Caco-2 (cell line): ENCODE results near the gene ZNF320. TPM values are rescaled to one million over a fixed set of nuclear protein-coding genes. Genes with fewer than 3 reads are reported as not detected.
"Not testable (repeated sequence)": the region's sequence is repeated elsewhere in the genome, so short reads cannot be mapped to it uniquely, and the experiment has no call there.

Source experiments
- BruUV-seq: library from RNA; stranded (reverse); fragments of 400-500 nt; replicated peaks from 2 replicates; lab custom pipeline; 2021; lab: Mats Ljungman, UMichigan
- CTCF ChIA-PET: fragments of 300-600 bp; sonication (Branson Sonifier 250); formaldehyde crosslinking; loops from one replicate; lab custom pipeline; 2022; ENCODE audit warnings: antibody characterized with exemption; lab: Charles Lee
- POLR2A ChIA-PET: fragments of 300-600 bp; sonication (Branson Sonifier 250); formaldehyde crosslinking; loops from one replicate; lab custom pipeline; 2022; ENCODE audit warnings: antibody characterized with exemption; lab: Charles Lee
- DNase-seq, 2 experiments: peaks; one replicate each; pipeline versions ENCODE4 v3.0.0 to v3.0.0-alpha.2; 2020 to 2022
- H3K27me3 ChIP-seq: replicated peaks from 2 replicates; pipeline ENCODE4 v1.6.0; 2011; ENCODE audit warnings: low read length; ENCODE audit not compliant: control insufficient read depth, insufficient read depth
- H3K36me3 ChIP-seq: 2 replicates; pipeline ENCODE4 v1.5.1; 2011; ENCODE audit warnings: low read length; ENCODE audit not compliant: control insufficient read depth, insufficient read depth
- H3K4me1 ChIP-seq: fragments of 250-450 bp; sonication (Bioruptor Pico); 2 replicates; pipeline ENCODE4 v1.5.1; 2020; ENCODE audit warnings: mild to moderate bottlenecking
- H3K4me3 ChIP-seq: 2 replicates; pipeline ENCODE4 v1.5.1; 2011; ENCODE audit warnings: low read depth, mild to moderate bottlenecking, control low read depth, low read length
- H3K9me3 ChIP-seq: fragments of 250-450 bp; sonication (Bioruptor Pico); 2 replicates; pipeline ENCODE4 v1.5.1; 2020; ENCODE audit warnings: mild to moderate bottlenecking, moderate library complexity
- H3K27ac Mint-ChIP-seq: one replicate; pipeline ENCODE4 v1.8.0; 2022; ENCODE audit warnings: mixed read lengths; ENCODE audit not compliant: unreplicated experiment
- H3K27me3 Mint-ChIP-seq: one replicate; pipeline ENCODE4 v1.8.0; 2022; ENCODE audit warnings: mixed read lengths; ENCODE audit not compliant: insufficient read depth, unreplicated experiment
- H3K36me3 Mint-ChIP-seq: one replicate; pipeline ENCODE4 v1.8.0; 2022; ENCODE audit warnings: mild to moderate bottlenecking, mixed read lengths; ENCODE audit not compliant: insufficient read depth, unreplicated experiment
- H3K4me1 Mint-ChIP-seq: one replicate; pipeline ENCODE4 v1.8.0; 2022; ENCODE audit warnings: low read depth, mixed read lengths; ENCODE audit not compliant: unreplicated experiment
- H3K4me3 Mint-ChIP-seq: one replicate; pipeline ENCODE4 v1.8.0; 2022; ENCODE audit warnings: mild to moderate bottlenecking, moderate library complexity, mixed read lengths; ENCODE audit not compliant: unreplicated experiment
- H3K9me3 Mint-ChIP-seq: one replicate; pipeline ENCODE4 v1.8.0; 2022; ENCODE audit warnings: mixed read lengths; ENCODE audit not compliant: unreplicated experiment
- CTCF ChIP-seq, 2 experiments: fragments of 200-600 bp in 1 of 2; IDR thresholded peaks; 1 replicate in 1 of 2; 2 replicates in 1 of 2; pipeline versions ENCODE4 v1.5.1 to v1.8.0; 2011 to 2022; ENCODE audit warnings: antibody characterized with exemption in 1 of 2, control low read depth in 1 of 2, inconsistent platforms in 1 of 2, low read depth in 1 of 2, low read length in 1 of 2, mild to moderate bottlenecking in 1 of 2, moderate library complexity in 1 of 2; ENCODE audit not compliant: insufficient read depth in 1 of 2, severe bottlenecking in 1 of 2, unreplicated experiment in 1 of 2
- intact Hi-C: fragments of 100-400 bp; cut with micrococcal nuclease; formaldehyde crosslinking; loops from one replicate; pipeline ENCODE4 v1.10.0; 2022; ENCODE audit not compliant: unreplicated experiment
- total RNA-seq: library from RNA; stranded (reverse); gene quantifications from 2 replicates; pipeline ENCODE4 v1.2.3, GENCODE V29; 2022

ZNF320 gene
- total RNA-seq, 1 experiment from 2014 or later, result 14.7 TPM

GRCh38 chr19:52910648-52911047, 13.2 kb upstream of the ZNF320 start:
- Histone ChIP-seq H3K36me3 (peaks cover 4% of the 10 kb centered on the region), H3K27me3 (no peaks in the 10 kb centered on the region), H3K4me3 (no peak overlapping the region), H3K9me3 (peaks cover 4% of the 10 kb centered on the region), H3K4me1 (no peaks in the 10 kb centered on the region)
- Mint-ChIP-seq H3K4me1 (no peaks in the 10 kb centered on the region), H3K27ac (no peak overlapping the region), H3K9me3 (peaks cover 27% of the 10 kb centered on the region), H3K27me3 (no peaks in the 10 kb centered on the region), H3K36me3 (peaks cover 58% of the 10 kb centered on the region), H3K4me3 (no peak overlapping the region)
- intact Hi-C loops, result no loop called here
- no peak for DNase-seq
- TF ChIP-seq CTCF (IDR thresholded peaks at IDR 0.05; ENCODE audit: insufficient read depth in 1 of 2, low read depth in 1 of 2, low read length in 1 of 2, severe bottlenecking in 1 of 2, unreplicated experiment in 1 of 2), result no peak
- no TSS peak for BruUV-seq
- POLR2A ChIA-PET, result no interaction called here
- CTCF ChIA-PET, result no interaction called here

GRCh38 chr19:52904052-52904780, 6.8 kb upstream of the ZNF320 start:
- H3K9me3 Mint-ChIP-seq, result peaks cover 32% of the 10 kb centered on the region
- H3K4me1 Mint-ChIP-seq, H3K4me1 ChIP-seq, intact Hi-C loops, DNase-seq, POLR2A ChIA-PET, BruUV-seq, H3K9me3 ChIP-seq, H3K4me3 Mint-ChIP-seq, H3K27me3 Mint-ChIP-seq, H3K27me3 ChIP-seq, H3K27ac Mint-ChIP-seq, H3K36me3 ChIP-seq, H3K4me3 ChIP-seq, CTCF ChIA-PET: not testable (repeated sequence)
- peaks cover 34% of the 10 kb centered on the region for H3K36me3 Mint-ChIP-seq

GRCh38 chr19:52901842-52902241, 4.4 kb upstream of the ZNF320 start:
- no peak for TF ChIP-seq CTCF (IDR thresholded peaks at IDR 0.05; ENCODE audit: insufficient read depth in 1 of 2, low read depth in 1 of 2, low read length in 1 of 2, severe bottlenecking in 1 of 2, unreplicated experiment in 1 of 2)
- no TSS peak for BruUV-seq
- Mint-ChIP-seq H3K4me1 (no peaks in the 10 kb centered on the region), H3K27me3 (no peaks in the 10 kb centered on the region), H3K9me3 (peaks cover 17% of the 10 kb centered on the region), H3K4me3 (no peak overlapping the region), H3K27ac (no peak overlapping the region), H3K36me3 (peaks cover 28% of the 10 kb centered on the region)
- Histone ChIP-seq H3K9me3 (0 out of 2 replicates have a peak, but pooled peaks cover 4% of the 10 kb centered on the region), H3K27me3 (no peaks in the 10 kb centered on the region), H3K4me3 (no peak overlapping the region), H3K4me1 (0 out of 2 replicates have a peak, but pooled peaks cover 3% of the 10 kb centered on the region), H3K36me3 (peaks cover 1% of the 10 kb centered on the region; the same call in 1 of the 2 replicates)
- no peak for DNase-seq
- ChIA-PET POLR2A (no interaction called here), CTCF (no interaction called here)
- intact Hi-C loops, result no loop called here

- H3K27ac Mint-ChIP-seq, H3K27me3 ChIP-seq, H3K4me1 Mint-ChIP-seq, H3K27me3 Mint-ChIP-seq, H3K4me3 ChIP-seq, H3K4me1 ChIP-seq, intact Hi-C loops, H3K4me3 Mint-ChIP-seq, BruUV-seq, H3K36me3 ChIP-seq, H3K9me3 Mint-ChIP-seq, DNase-seq: not testable (repeated sequence)
- H3K36me3 Mint-ChIP-seq, result peaks cover 27% of the 10 kb centered on the region
- H3K9me3 ChIP-seq, result peaks cover 12% of the 10 kb centered on the region
- ChIA-PET POLR2A (interaction anchor here (0.6 kb wide), 1 partner anchor 497 kb away, joined by 3 read pairs; no protein-coding TSS in a partner anchor), CTCF (interaction anchor here (0.6 kb wide), 1 partner anchor 99 kb away, joined by 3 read pairs; no protein-coding TSS in a partner anchor)
These were observed 1.2 kb upstream of the ZNF320 start for GRCh38 chr19:52898596-52898995.
